Astrocyte of the cerebellum (primary cell): Measurements from ENCODE around the gene GOLGA3.

Experiments used
- DNase-seq: peaks from one replicate; pipeline ENCODE4 v3.0.0-alpha.2; 2011; ENCODE audit warnings: low read depth
- H3K4me3 ChIP-seq: 2 replicates; pipeline ENCODE4 v1.5.1; 2011; ENCODE audit warnings: mild to moderate bottlenecking, low read depth, low read length, moderate library complexity
- CTCF ChIP-seq: IDR thresholded peaks from 2 replicates; pipeline ENCODE4 v1.5.1; 2012; ENCODE audit warnings: low read length, low read depth, moderate library complexity, mild to moderate bottlenecking; ENCODE audit errors: missing control alignments
- in situ Hi-C: cut with HindIII; loops from 2 replicates; pipeline ENCODE4 v1.10.0; 2017; ENCODE audit warnings: low sequenced_read_pairs

Gene GOLGA3

GRCh38 chr12:132774646-132775275, 53.9 kb downstream of the GOLGA3 start:
- no peak for DNase-seq
- no peak for TF ChIP-seq CTCF
- no peak overlapping the region for H3K4me3 ChIP-seq
- in situ Hi-C loops = no loop called here

GRCh38 chr12:132774159-132774558, 54.5 kb downstream of the GOLGA3 start:
- DNase-seq = no peak
- in situ Hi-C loops = no loop called here
- H3K4me3 ChIP-seq = no peak overlapping the region
- TF ChIP-seq CTCF = no peak

- no peak overlapping the region for H3K4me3 ChIP-seq
- no peak for TF ChIP-seq CTCF
- no peak for DNase-seq
- in situ Hi-C loops = no loop called here
These were observed 55.4 kb downstream of the GOLGA3 start for GRCh38 chr12:132773077-132773955.

- no peak overlapping the region for H3K4me3 ChIP-seq
- no peak for TF ChIP-seq CTCF
- in situ Hi-C loops = no loop called here
- DNase-seq = no peak
These were observed 56.1 kb downstream of the GOLGA3 start for GRCh38 chr12:132772606-132773005.

GRCh38 chr12:132771126-132771838, 57.4 kb downstream of the GOLGA3 start:
- in situ Hi-C loops = no loop called here
- DNase-seq = no peak
- no peak overlapping the region for H3K4me3 ChIP-seq
- TF ChIP-seq CTCF = no peak

- in situ Hi-C loops = no loop called here
- no peak overlapping the region for H3K4me3 ChIP-seq
- no peak for TF ChIP-seq CTCF
- DNase-seq = no peak
These were observed 62.1 kb downstream of the GOLGA3 start for GRCh38 chr12:132766380-132767085.
